Amygdala (tissue), 56 donors: ENCODE results near the gene HID1.
A peak's percentile ranks its signal among the peaks of the same experiment; 100 is the strongest.
"Not testable (repeated sequence)": the region's sequence is repeated elsewhere in the genome, so short reads cannot be mapped to it uniquely, and the experiment has no call there.

Experiments
- DNase-seq, 56 donors: peaks; one replicate each; lab custom pipeline; 2025; lab: John Stamatoyannopoulos, UW

Gene HID1

GRCh38 chr17:74928786-74929185 is 43.8 kb downstream of the HID1 start:
- no peak for DNase-seq

- DNase-seq, result no peak
Observed at GRCh38 chr17:74925242-74925641, 47.3 kb downstream of the HID1 start.

- peak in 4 of 56 donors; percentile 1 to 17 (median 7) for DNase-seq
Observed at GRCh38 chr17:74924250-74924948, 48.2 kb downstream of the HID1 start, which contains the start of gene OTOP2. Gene OTOP2 (plus strand): TSS chr17:74924273. CDS start chr17:74924633, 360 bp downstream.

GRCh38 chr17:74923538-74924249 is 48.9 kb downstream of the HID1 start:
- DNase-seq, result peak in 26 of 56 donors; percentile 0 to 71 (median 26)

- DNase-seq, result peak in 3 of 56 donors; percentile 21 to 48 (median 35)
Observed at GRCh38 chr17:74922694-74923537, 49.6 kb downstream of the HID1 start, which contains the start of gene USH1G. Gene USH1G (minus strand): TSS chr17:74923255. CDS start chr17:74923073, 182 bp downstream.

- DNase-seq, result no peak
Observed at GRCh38 chr17:74922172-74922571, 50.4 kb downstream of the HID1 start.

GRCh38 chr17:74921769-74922168 is 50.8 kb downstream of the HID1 start:
- no peak for DNase-seq

GRCh38 chr17:74921026-74921681 is 51.4 kb downstream of the HID1 start:
- no peak for DNase-seq

- no peak for DNase-seq
Observed at GRCh38 chr17:74920642-74921025, 51.9 kb downstream of the HID1 start.

- DNase-seq, result no peak
Observed at GRCh38 chr17:74920306-74920620, 52.3 kb downstream of the HID1 start.

GRCh38 chr17:74919440-74920305 is 52.9 kb downstream of the HID1 start:
- peak in 3 of 56 donors; percentile 3 to 49 (median 25) for DNase-seq

- no peak for DNase-seq
Observed at GRCh38 chr17:74918906-74919305, 53.7 kb downstream of the HID1 start.

GRCh38 chr17:74917430-74917829 is 55.1 kb downstream of the HID1 start:
- DNase-seq, result peak in 2 of 56 donors; percentile 1 to 18

- DNase-seq, result no peak
Observed at GRCh38 chr17:74916851-74917199, 55.7 kb downstream of the HID1 start.

GRCh38 chr17:74916136-74916850 is 56.3 kb downstream of the HID1 start:
- DNase-seq, result no peak

- DNase-seq, result not testable (repeated sequence)
Observed at GRCh38 chr17:74911423-74911822, 61.1 kb downstream of the HID1 start.

GRCh38 chr17:74909097-74909496 is 63.5 kb downstream of the HID1 start:
- DNase-seq, result not testable (repeated sequence)

GRCh38 chr17:74907012-74907411 is 65.5 kb downstream of the HID1 start:
- DNase-seq, result no peak
